B cell (primary cell): Measurements from ENCODE around the gene AGTRAP. TPM values are rescaled to one million over a fixed set of nuclear protein-coding genes. Genes with fewer than 3 reads are reported as not detected.

ENCODE experiments used
- ATAC-seq: fragments of 200-7000 bp; cut with Tn5 transposase; one replicate; pipeline ENCODE4 v1.10.0; 2021; ENCODE audit warnings: low read depth, mild to moderate bottlenecking, moderate number of reproducible peaks, moderate library complexity
- CTCF ChIA-PET: fragments of 350-600 bp; sonication (Branson Sonifier 250); formaldehyde crosslinking; loops from one replicate; lab custom pipeline; 2021; ENCODE audit warnings: antibody characterized with exemption, inconsistent platforms; lab: Charles Lee
- POLR2A ChIA-PET: fragments of 350-600 bp; sonication (Branson Sonifier 250); formaldehyde crosslinking; loops from one replicate; lab custom pipeline; 2021; ENCODE audit warnings: antibody characterized with exemption; lab: Charles Lee
- DNase-seq: peaks from one replicate; pipeline ENCODE4 v3.0.0; 2013
- H2AFZ ChIP-seq: 2 replicates; pipeline ENCODE4 v1.6.1; 2012; ENCODE audit warnings: mild to moderate bottlenecking, low read depth, low read length; ENCODE audit not compliant: insufficient read depth, poor library complexity, severe bottlenecking
- H3K27ac ChIP-seq, 2 donors: 1 replicate in 1 of 2; 2 replicates in 1 of 2; pipeline ENCODE4 v1.5.1; 2012 to 2013; ENCODE audit warnings: low read length in 2 of 2, mild to moderate bottlenecking in 2 of 2, moderate library complexity in 1 of 2
- H3K27me3 ChIP-seq, 4 experiments: fragments of 200-600 bp in 1 of 4; sonication (generic) in 1 of 4; replicated peaks in 1 of 4; 1 replicate in 2 of 4; 2 replicates in 2 of 4; pipeline versions ENCODE4 v1.6.1 to v1.7.0; 2013 to 2016; ENCODE audit warnings: low read length in 3 of 4, mild to moderate bottlenecking in 2 of 4, mixed read lengths in 1 of 4, moderate library complexity in 1 of 4; ENCODE audit not compliant: insufficient read depth in 4 of 4, control insufficient read depth in 3 of 4; ENCODE audit errors: control extremely low read depth in 1 of 4
- H3K36me3 ChIP-seq, 2 experiments: replicated peaks in 1 of 2; 1 replicate in 1 of 2; 2 replicates in 1 of 2; pipeline versions ENCODE4 v1.6.1 to v1.7.1; 2013; ENCODE audit warnings: low read length in 1 of 2; ENCODE audit not compliant: insufficient read depth in 2 of 2, control insufficient read depth in 1 of 2; ENCODE audit errors: control extremely low read depth in 1 of 2, extremely low read depth in 1 of 2
- H3K4me1 ChIP-seq, 2 donors: fragments of 200-600 bp in 1 of 2; sonication (generic) in 1 of 2; 1 replicate in 1 of 2; 2 replicates in 1 of 2; pipeline versions ENCODE4 v1.5.1 to v1.6.1; 2013 to 2017; ENCODE audit warnings: low read length in 2 of 2; ENCODE audit not compliant: control insufficient read depth in 2 of 2, insufficient read depth in 2 of 2
- H3K4me2 ChIP-seq: replicated peaks from 2 replicates; pipeline ENCODE3; 2012; ENCODE audit warnings: mild to moderate bottlenecking, low read depth, low read length; ENCODE audit not compliant: poor library complexity, severe bottlenecking
- H3K4me3 ChIP-seq, 5 experiments: fragments of 200-600 bp in 1 of 5; sonication (generic) in 1 of 5; 1 replicate in 3 of 5; 2 replicates in 2 of 5; pipeline versions ENCODE4 v1.5.1 to v1.7.0; 2011 to 2016; ENCODE audit warnings: low read length in 4 of 5, mild to moderate bottlenecking in 4 of 5, low read depth in 2 of 5, control low read depth in 1 of 5, moderate library complexity in 1 of 5; ENCODE audit not compliant: insufficient read depth in 1 of 5; ENCODE audit errors: control extremely low read depth in 1 of 5, extremely low read depth in 1 of 5
- H3K79me2 ChIP-seq: fragments of 200-600 bp; sonication (generic); one replicate; pipeline ENCODE4 v1.6.0; 2016; ENCODE audit warnings: low read length; ENCODE audit not compliant: control insufficient read depth, insufficient read depth
- H3K9ac ChIP-seq: fragments of 200-600 bp; sonication (generic); 2 replicates; pipeline ENCODE4 v1.6.1; 2017; ENCODE audit warnings: mild to moderate bottlenecking, low read length, moderate library complexity
- H3K9me3 ChIP-seq, 3 donors: one replicate each; pipeline versions ENCODE4 v1.6.1 to v1.7.1; 2013; ENCODE audit warnings: low read length in 2 of 3; ENCODE audit not compliant: control insufficient read depth in 2 of 3, insufficient read depth in 1 of 3; ENCODE audit errors: control extremely low read depth in 1 of 3
- H4K20me1 ChIP-seq: 2 replicates; pipeline ENCODE4 v1.6.0; 2012; ENCODE audit warnings: mild to moderate bottlenecking, low read length; ENCODE audit not compliant: insufficient read depth, control insufficient read depth, poor library complexity, severe bottlenecking
- H3K27ac Mint-ChIP-seq: one replicate; pipeline ENCODE4 v1.8.0; 2021; ENCODE audit warnings: mixed read lengths
- H3K27me3 Mint-ChIP-seq: one replicate; pipeline ENCODE4 v1.8.0; 2021; ENCODE audit warnings: mixed read lengths
- H3K4me1 Mint-ChIP-seq: one replicate; pipeline ENCODE4 v1.8.0; 2021; ENCODE audit warnings: mixed read lengths
- H3K4me3 Mint-ChIP-seq: one replicate; pipeline ENCODE4 v1.8.0; 2021; ENCODE audit warnings: mixed read lengths
- H3K9me3 Mint-ChIP-seq: one replicate; pipeline ENCODE4 v1.8.0; 2022; ENCODE audit warnings: mixed read lengths; ENCODE audit not compliant: insufficient read depth
- EZH2 ChIP-seq: IDR thresholded peaks from 2 replicates; pipeline ENCODE4 v1.6.1; 2012; ENCODE audit warnings: borderline replicate concordance, low read depth, mild to moderate bottlenecking, moderate library complexity, low read length; ENCODE audit not compliant: insufficient read depth, poor library complexity, severe bottlenecking
- WGBS: methylation state at CpG from one replicate; pipeline ENCODE4 v1.1.5; 2013; ENCODE audit warnings: missing lambda C conversion rate; ENCODE audit not compliant: insufficient coverage; 5-methylcytosine and 5-hydroxymethylcytosine counted together
- intact Hi-C: fragments of 100-400 bp; cut with micrococcal nuclease; formaldehyde crosslinking; loops from one replicate; pipeline ENCODE4 v1.10.0; 2022
- polyA plus RNA-seq: library from polyadenylated mRNA; depleted of rRNA; stranded (reverse); fragments of >200 nt; gene quantifications from 2 replicates; pipeline ENCODE4 v1.2.3, GENCODE V29; 2012
- total RNA-seq, 2 donors: library from RNA; stranded (reverse); fragments of 120-200 nt in 1 of 2; gene quantifications; 1 replicate in 1 of 2; 2 replicates in 1 of 2; pipeline versions ENCODE4 v1.2.3 to v1.2.4, GENCODE V29; 2013 to 2022
- TF ChIP-seq, protein P1 (sequence below): fragments of 200-600 bp; IDR thresholded peaks from one replicate; pipeline ENCODE4 v1.8.0; 2022; ENCODE audit warnings: antibody characterized with exemption, mild to moderate bottlenecking

The AGTRAP gene
- total and polyA plus RNA-seq, 2 donors (not counting 1 experiment from before 2014, with no cell fraction given) = 18.3 to 44.9 TPM

DNA sequence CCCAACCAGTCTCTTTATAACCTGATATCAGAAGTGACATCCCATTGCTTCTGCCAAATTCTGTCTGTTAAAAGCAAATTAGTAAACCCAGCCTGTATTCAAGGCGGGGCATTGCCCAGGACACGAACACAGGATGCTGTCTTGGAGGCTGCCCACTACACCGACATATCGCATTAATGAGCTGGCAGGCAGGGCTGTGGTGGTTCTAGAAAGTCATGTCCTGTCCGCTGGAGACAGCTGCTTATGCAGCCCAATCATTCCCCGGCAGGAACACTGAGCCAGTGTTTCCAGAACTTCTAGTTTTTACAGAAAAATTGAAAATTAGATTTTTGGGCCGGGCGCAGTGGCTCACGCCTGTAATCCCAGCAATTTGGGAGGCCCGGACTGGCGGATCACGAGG lies 45.4 kb downstream of the AGTRAP start:
- H3K4me1 ChIP-seq = peaks cover 19 to 23% of the 10 kb centered on the region in 2 donors
- no peaks in the 10 kb centered on the region for H3K36me3 ChIP-seq
- CTCF ChIA-PET = no interaction called here
- POLR2A ChIA-PET = interaction anchor here (0.7 kb wide), 1 partner anchor 197 kb away, joined by 3 read pairs; no protein-coding TSS in a partner anchor
- no peak for TF ChIP-seq EZH2
- TF ChIP-seq, protein P1, sequence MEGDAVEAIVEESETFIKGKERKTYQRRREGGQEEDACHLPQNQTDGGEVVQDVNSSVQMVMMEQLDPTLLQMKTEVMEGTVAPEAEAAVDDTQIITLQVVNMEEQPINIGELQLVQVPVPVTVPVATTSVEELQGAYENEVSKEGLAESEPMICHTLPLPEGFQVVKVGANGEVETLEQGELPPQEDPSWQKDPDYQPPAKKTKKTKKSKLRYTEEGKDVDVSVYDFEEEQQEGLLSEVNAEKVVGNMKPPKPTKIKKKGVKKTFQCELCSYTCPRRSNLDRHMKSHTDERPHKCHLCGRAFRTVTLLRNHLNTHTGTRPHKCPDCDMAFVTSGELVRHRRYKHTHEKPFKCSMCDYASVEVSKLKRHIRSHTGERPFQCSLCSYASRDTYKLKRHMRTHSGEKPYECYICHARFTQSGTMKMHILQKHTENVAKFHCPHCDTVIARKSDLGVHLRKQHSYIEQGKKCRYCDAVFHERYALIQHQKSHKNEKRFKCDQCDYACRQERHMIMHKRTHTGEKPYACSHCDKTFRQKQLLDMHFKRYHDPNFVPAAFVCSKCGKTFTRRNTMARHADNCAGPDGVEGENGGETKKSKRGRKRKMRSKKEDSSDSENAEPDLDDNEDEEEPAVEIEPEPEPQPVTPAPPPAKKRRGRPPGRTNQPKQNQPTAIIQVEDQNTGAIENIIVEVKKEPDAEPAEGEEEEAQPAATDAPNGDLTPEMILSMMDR = no peak
- H4K20me1 ChIP-seq = no peaks in the 10 kb centered on the region
- DNase-seq (no peak), ATAC-seq (no peak)
- intact Hi-C loops = no loop called here
- no peak overlapping the region for H2AFZ ChIP-seq
- no peaks in the 10 kb centered on the region for H3K27me3 ChIP-seq
- no peak overlapping the region for H3K4me2 ChIP-seq
- H3K9ac ChIP-seq = no peak overlapping the region
- Mint-ChIP-seq H3K27ac (no peak overlapping the region), H3K9me3 (no peaks in the 10 kb centered on the region), H3K4me3 (no peak overlapping the region), H3K27me3 (no peaks in the 10 kb centered on the region), H3K4me1 (peaks cover 21% of the 10 kb centered on the region)
- H3K27ac ChIP-seq = no peak overlapping the region
- no peaks in the 10 kb centered on the region for H3K9me3 ChIP-seq
- WGBS = 93% methylated on average over 12 of the region's 12 CpGs
- no peaks in the 10 kb centered on the region for H3K79me2 ChIP-seq
- no peak overlapping the region for H3K4me3 ChIP-seq

DNA sequence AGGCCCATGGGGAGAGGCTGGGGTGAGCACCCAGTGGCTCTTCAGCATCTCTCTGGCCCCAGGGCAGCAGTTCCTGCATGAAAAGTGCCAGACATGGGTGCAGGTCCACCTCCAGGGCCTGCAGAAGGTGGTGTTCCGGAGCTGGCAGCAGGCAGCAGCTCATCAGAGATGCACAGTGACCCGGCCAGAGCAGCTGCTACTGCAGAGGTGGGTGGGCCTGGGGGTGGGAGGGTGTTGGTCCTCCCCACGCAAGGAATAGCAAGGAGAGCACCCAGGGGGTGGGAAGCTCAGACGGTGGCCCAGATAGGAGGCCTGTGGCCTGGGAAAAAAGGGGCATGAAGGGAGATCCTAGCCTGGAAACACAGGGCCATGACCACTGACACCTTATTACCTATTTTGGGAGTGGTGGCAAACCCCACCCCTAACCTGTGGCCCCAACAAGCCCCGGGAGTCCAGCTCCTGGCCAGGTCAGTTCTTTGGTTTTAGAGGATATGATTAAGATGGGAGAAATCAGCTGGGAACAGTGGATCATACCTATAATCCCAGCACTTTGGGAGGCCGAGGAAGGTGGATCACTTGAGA lies 46.3 kb downstream of the AGTRAP start:
- no peak overlapping the region for H3K27ac Mint-ChIP-seq
- no peak overlapping the region for H3K4me3 Mint-ChIP-seq
- Histone ChIP-seq H3K79me2 (no peaks in the 10 kb centered on the region), H2AFZ (no peak overlapping the region), H3K4me3 (no peak overlapping the region), H3K27me3 (no peaks in the 10 kb centered on the region), H3K27ac (no peak overlapping the region), H3K9me3 (no peaks in the 10 kb centered on the region), H3K4me1 (peaks cover 19 to 23% of the 10 kb centered on the region in 2 donors), H4K20me1 (no peaks in the 10 kb centered on the region), H3K36me3 (no peaks in the 10 kb centered on the region), H3K4me2 (no peak overlapping the region), H3K9ac (no peak overlapping the region)
- H3K27me3 Mint-ChIP-seq = no peaks in the 10 kb centered on the region
- intact Hi-C loops = no loop called here
- ATAC-seq (no peak), DNase-seq (no peak)
- peaks cover 26% of the 10 kb centered on the region for H3K4me1 Mint-ChIP-seq
- TF ChIP-seq EZH2 = no peak
- TF ChIP-seq, protein P1 = no peak
- no peaks in the 10 kb centered on the region for H3K9me3 Mint-ChIP-seq
- 94% methylated on average over 2 of the region's 6 CpGs for WGBS
- ChIA-PET CTCF (interaction anchor here (0.7 to 1.1 kb wide), 2 partner anchors 110 to 1650 kb away, joined by 3 to 4 read pairs; no protein-coding TSS in a partner anchor), POLR2A (no interaction called here)
